OCI-LY1 (cell line): ENCODE results near the gene RIPPLY1.

Experiments
- H2AFZ ChIP-seq: fragments of 200-600 bp; sonication (generic), shearing (Covaris generic); 2 replicates; pipeline ENCODE4 v1.6.0; 2014; ENCODE audit warnings: antibody characterized with exemption, mild to moderate bottlenecking, low read length
- H3F3A ChIP-seq: fragments of 200-600 bp; sonication (generic), shearing (Covaris generic); 2 replicates; pipeline ENCODE4 v1.6.0; 2014; ENCODE audit warnings: mild to moderate bottlenecking, antibody characterized with exemption, low read length, moderate library complexity; ENCODE audit not compliant: insufficient read depth
- H3K27ac ChIP-seq: fragments of 200-600 bp; sonication (generic); 2 replicates; pipeline ENCODE4 v1.5.1; 2014; ENCODE audit warnings: low read length, mixed run types, mild to moderate bottlenecking, low read depth; ENCODE audit not compliant: poor library complexity, severe bottlenecking
- H3K27me3 ChIP-seq: fragments of 200-600 bp; sonication (generic); 2 replicates; pipeline ENCODE4 v1.6.0; 2014; ENCODE audit warnings: antibody characterized with exemption, mild to moderate bottlenecking, low read length, moderate library complexity; ENCODE audit not compliant: insufficient read depth
- H3K36me3 ChIP-seq: fragments of 200-600 bp; sonication (generic); 2 replicates; pipeline ENCODE4 v1.6.1; 2014; ENCODE audit warnings: mild to moderate bottlenecking, antibody characterized with exemption, low read length, moderate library complexity, mixed read lengths; ENCODE audit not compliant: insufficient read depth
- H3K4me1 ChIP-seq: fragments of 200-600 bp; sonication (generic); 2 replicates; pipeline ENCODE4 v1.5.1; 2014; ENCODE audit warnings: mild to moderate bottlenecking, low read length, moderate library complexity; ENCODE audit not compliant: insufficient read depth, severe bottlenecking
- H3K4me2 ChIP-seq: fragments of 200-600 bp; sonication (generic), shearing (Covaris generic); 2 replicates; pipeline ENCODE4 v1.6.1; 2014; ENCODE audit warnings: low read length
- H3K4me3 ChIP-seq: fragments of 200-600 bp; sonication (generic); 2 replicates; pipeline ENCODE4 v1.5.1; 2014; ENCODE audit warnings: low read length, low read depth, mild to moderate bottlenecking, mixed read lengths; ENCODE audit not compliant: poor library complexity, severe bottlenecking
- H3K79me2 ChIP-seq: fragments of 200-600 bp; shearing (Covaris generic); 2 replicates; pipeline ENCODE4 v1.6.1; 2016; ENCODE audit warnings: mixed run types, low read length, mixed read lengths; ENCODE audit not compliant: insufficient read depth
- H3K9ac ChIP-seq: fragments of 200-600 bp; sonication (generic), shearing (Covaris generic); 2 replicates; pipeline ENCODE4 v1.6.1; 2014; ENCODE audit warnings: mild to moderate bottlenecking, low read length, mixed read lengths
- H3K9me2 ChIP-seq: fragments of 200-600 bp; sonication (generic), shearing (Covaris generic); 2 replicates; pipeline ENCODE4 v1.6.1; 2014; ENCODE audit warnings: low read depth, mild to moderate bottlenecking, low read length, mixed read lengths
- H3K9me3 ChIP-seq: fragments of 200-600 bp; shearing (Covaris generic); 2 replicates; pipeline ENCODE4 v1.6.1; 2014; ENCODE audit warnings: low read length, mixed read lengths
- H4K20me1 ChIP-seq: fragments of 200-600 bp; sonication (generic), shearing (Covaris generic); 2 replicates; pipeline ENCODE4 v1.6.0; 2016; ENCODE audit warnings: mild to moderate bottlenecking, low read length; ENCODE audit not compliant: insufficient read depth
- EZH2 ChIP-seq: fragments of 200-600 bp; sonication (generic), shearing (Covaris generic); IDR thresholded peaks from 2 replicates; pipeline ENCODE4 v1.8.0; 2017; ENCODE audit warnings: borderline replicate concordance, mixed run types, mild to moderate bottlenecking, antibody characterized with exemption, low read length, moderate library complexity, mixed read lengths
- TF ChIP-seq, protein P1 (sequence below): fragments of 200-600 bp; sonication (generic), shearing (Covaris generic); IDR thresholded peaks from 2 replicates; pipeline ENCODE4 v1.5.1; 2017; ENCODE audit warnings: mild to moderate bottlenecking, antibody characterized with exemption, low read length, moderate library complexity, mixed read lengths

The RIPPLY1 gene

DNA sequence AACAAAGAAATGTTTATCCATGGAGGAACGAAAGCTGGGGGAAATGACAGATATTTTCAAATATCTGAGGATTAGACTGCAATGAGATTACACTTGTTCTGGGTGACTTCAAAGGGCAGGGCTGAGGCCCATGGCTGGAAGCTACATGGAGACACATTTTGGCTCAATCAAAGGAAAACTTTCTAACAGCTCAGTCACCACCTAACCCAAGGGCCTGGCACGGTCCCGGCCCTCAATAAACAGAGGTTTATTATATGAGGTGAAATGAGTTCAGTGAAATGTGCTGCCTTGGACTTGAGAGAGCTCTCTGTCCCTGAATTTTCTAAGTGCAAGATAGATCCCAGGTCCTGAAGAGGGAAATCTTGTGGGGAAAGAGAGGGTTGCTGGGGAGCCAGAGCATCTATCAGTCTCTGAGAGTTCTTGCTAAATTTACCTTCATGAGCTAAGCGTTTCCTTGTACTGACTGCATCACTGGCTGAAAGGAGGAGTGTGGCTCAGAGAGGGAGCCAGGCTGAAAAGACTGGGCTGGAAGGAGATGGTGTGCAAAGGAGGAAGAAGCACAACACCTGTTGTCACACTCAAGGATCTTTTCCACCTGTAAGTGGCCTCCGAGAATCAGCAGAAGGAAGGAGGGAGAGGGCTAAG is 2.0 kb upstream of the RIPPLY1 start:
- Histone ChIP-seq H4K20me1 (no peaks in the 10 kb centered on the region), H3K9me3 (no peaks in the 10 kb centered on the region)

DNA sequence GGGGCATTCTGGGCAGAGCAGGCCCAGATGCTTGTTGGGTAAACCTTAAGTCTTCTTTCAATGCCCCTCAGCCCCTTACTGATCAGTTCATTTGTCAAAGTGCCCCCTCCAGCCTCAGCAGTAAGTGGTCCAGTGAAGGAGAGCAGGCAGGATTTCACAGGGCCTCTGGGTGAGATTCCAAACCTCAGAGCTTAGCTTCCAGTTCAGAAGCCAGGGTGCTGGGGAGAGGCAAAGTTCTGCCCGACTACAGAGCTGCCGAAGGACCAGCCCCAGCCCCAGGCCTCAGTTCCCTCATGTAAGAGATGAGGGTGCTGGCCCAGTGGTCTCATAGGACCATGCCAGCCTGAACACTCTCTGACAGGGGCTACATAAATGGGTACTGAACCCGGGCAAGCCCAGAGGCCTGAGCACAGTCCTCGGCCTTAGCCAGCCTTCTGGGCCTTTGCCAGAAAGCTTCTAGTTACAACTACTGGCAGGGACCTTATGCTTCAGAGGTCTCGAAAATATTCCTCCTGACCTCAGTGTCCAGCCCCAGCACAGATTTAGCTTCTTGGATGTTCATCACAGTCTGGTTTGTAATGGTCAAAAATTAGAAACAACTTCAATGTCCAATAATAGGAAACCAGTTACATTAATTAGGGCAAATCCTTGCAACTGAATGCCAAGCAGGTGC is 851 bp upstream of the RIPPLY1 start:
- no peaks in the 10 kb centered on the region for H3K9me2 ChIP-seq
- TF ChIP-seq, protein P1, sequence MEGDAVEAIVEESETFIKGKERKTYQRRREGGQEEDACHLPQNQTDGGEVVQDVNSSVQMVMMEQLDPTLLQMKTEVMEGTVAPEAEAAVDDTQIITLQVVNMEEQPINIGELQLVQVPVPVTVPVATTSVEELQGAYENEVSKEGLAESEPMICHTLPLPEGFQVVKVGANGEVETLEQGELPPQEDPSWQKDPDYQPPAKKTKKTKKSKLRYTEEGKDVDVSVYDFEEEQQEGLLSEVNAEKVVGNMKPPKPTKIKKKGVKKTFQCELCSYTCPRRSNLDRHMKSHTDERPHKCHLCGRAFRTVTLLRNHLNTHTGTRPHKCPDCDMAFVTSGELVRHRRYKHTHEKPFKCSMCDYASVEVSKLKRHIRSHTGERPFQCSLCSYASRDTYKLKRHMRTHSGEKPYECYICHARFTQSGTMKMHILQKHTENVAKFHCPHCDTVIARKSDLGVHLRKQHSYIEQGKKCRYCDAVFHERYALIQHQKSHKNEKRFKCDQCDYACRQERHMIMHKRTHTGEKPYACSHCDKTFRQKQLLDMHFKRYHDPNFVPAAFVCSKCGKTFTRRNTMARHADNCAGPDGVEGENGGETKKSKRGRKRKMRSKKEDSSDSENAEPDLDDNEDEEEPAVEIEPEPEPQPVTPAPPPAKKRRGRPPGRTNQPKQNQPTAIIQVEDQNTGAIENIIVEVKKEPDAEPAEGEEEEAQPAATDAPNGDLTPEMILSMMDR, result no peak
- TF ChIP-seq EZH2, result no peak
- H3K9ac ChIP-seq, result no peak overlapping the region
- no peaks in the 10 kb centered on the region for H3K79me2 ChIP-seq
- no peak overlapping the region for H3K4me3 ChIP-seq
- no peaks in the 10 kb centered on the region for H3K4me1 ChIP-seq
- no peaks in the 10 kb centered on the region for H4K20me1 ChIP-seq
- no peak overlapping the region for H3K27ac ChIP-seq
- no peaks in the 10 kb centered on the region for H3F3A ChIP-seq
- no peaks in the 10 kb centered on the region for H3K9me3 ChIP-seq
- H2AFZ ChIP-seq, result no peak overlapping the region
- no peaks in the 10 kb centered on the region for H3K36me3 ChIP-seq
- H3K4me2 ChIP-seq, result no peak overlapping the region
- no peaks in the 10 kb centered on the region for H3K27me3 ChIP-seq

More for the DNA sequence above, 2.0 kb upstream of the RIPPLY1 start:
- no peak overlapping the region for H3K4me3 ChIP-seq
- no peak overlapping the region for H2AFZ ChIP-seq
- no peaks in the 10 kb centered on the region for H3K79me2 ChIP-seq
- no peaks in the 10 kb centered on the region for H3K36me3 ChIP-seq
- no peak overlapping the region for H3K9ac ChIP-seq
- no peaks in the 10 kb centered on the region for H3F3A ChIP-seq
- H3K4me1 ChIP-seq, result no peaks in the 10 kb centered on the region
- no peak overlapping the region for H3K4me2 ChIP-seq
- H3K27me3 ChIP-seq, result no peaks in the 10 kb centered on the region
- no peak overlapping the region for H3K27ac ChIP-seq
- no peaks in the 10 kb centered on the region for H3K9me2 ChIP-seq
- TF ChIP-seq EZH2, result no peak
- TF ChIP-seq, protein P1, result no peak

DNA sequence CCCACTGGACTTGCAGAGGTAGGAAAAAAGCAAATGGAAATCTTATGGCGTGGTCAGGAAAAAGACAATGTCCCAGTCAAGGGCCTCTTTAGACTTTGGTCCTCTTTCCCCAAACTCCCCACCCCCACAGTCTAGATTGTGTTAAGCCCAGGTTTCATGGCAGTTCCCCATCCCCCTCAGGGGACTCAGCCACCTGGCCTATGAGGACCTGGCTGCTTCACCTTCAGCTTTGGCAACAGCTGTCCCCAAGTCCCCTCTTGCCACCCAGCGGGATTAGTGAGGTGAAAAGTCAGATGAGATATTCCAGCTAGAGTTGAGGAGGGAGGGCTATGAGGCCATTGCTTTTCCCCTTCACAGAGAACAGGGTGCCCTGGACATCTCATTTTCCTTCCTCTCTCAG is 457 bp downstream of the RIPPLY1 start:
- Histone ChIP-seq H2AFZ (no peak overlapping the region), H3K9ac (no peak overlapping the region), H3K79me2 (no peaks in the 10 kb centered on the region), H3K27me3 (no peaks in the 10 kb centered on the region), H3K27ac (no peak overlapping the region), H3K36me3 (no peaks in the 10 kb centered on the region), H3K4me3 (no peak overlapping the region), H4K20me1 (no peaks in the 10 kb centered on the region), H3K9me2 (no peaks in the 10 kb centered on the region), H3K9me3 (no peaks in the 10 kb centered on the region), H3K4me2 (no peak overlapping the region), H3K4me1 (no peaks in the 10 kb centered on the region), H3F3A (no peaks in the 10 kb centered on the region)
- no peak for TF ChIP-seq EZH2
- TF ChIP-seq, protein P1, result no peak
